DOHH2 (cell line): ENCODE data around the gene CYP4F12.

Experiments used
- CTCF ChIP-seq: fragments of 200-600 bp; sonication (generic); IDR thresholded peaks from one replicate; pipeline ENCODE4 v1.5.1; 2014; ENCODE audit warnings: antibody characterized with exemption, mild to moderate bottlenecking, low read depth, low read length; ENCODE audit not compliant: poor library complexity, severe bottlenecking
- EZH2phosphoT487 ChIP-seq: fragments of 200-600 bp; sonication (generic); IDR thresholded peaks from 2 replicates; pipeline ENCODE4 v1.6.1; 2017; ENCODE audit warnings: borderline replicate concordance, mild to moderate bottlenecking, antibody characterized with exemption, low read length, moderate library complexity, mixed read lengths

- TF ChIP-seq CTCF, result no peak
- TF ChIP-seq EZH2phosphoT487, result no peak
These were observed 30.9 kb upstream of the CYP4F12 start for GRCh38 chr19:15641901-15642491.
